ENCODE data around the gene SMARCD2.

SMARCD2 gene

GRCh38 chr17:63832455-63832854 lies 10.0 kb downstream of the SMARCD2 start:
- no peak for TF ChIP-seq SIN3A (IDR thresholded peaks at IDR 0.05; ENCODE audit: borderline replicate concordance, insufficient read depth, low read length)
- no peak for TF ChIP-seq REST (IDR thresholded peaks at IDR 0.05; ENCODE audit: insufficient read depth in 1 of 2, low read depth in 2 of 2, low read length in 2 of 2)
- TF ChIP-seq POLR2AphosphoS5 (IDR thresholded peaks at IDR 0.05; ENCODE audit: low read depth, low read length) = no peak
- TF ChIP-seq TAF1 (IDR thresholded peaks at IDR 0.05; ENCODE audit: borderline replicate concordance, insufficient read depth, low read length) = no peak
- no peak for TF ChIP-seq FOXP2 (optimal IDR thresholded peaks at IDR 0.05; ENCODE audit: borderline replicate concordance, extremely low read depth, extremely low read length, insufficient read depth)

- TF ChIP-seq SIN3A (IDR thresholded peaks at IDR 0.05; ENCODE audit: borderline replicate concordance, insufficient read depth, low read length) (no peak), POLR2AphosphoS5 (IDR thresholded peaks at IDR 0.05; ENCODE audit: low read depth, low read length) (no peak; the same call in 1 of the 2 replicates), TAF1 (IDR thresholded peaks at IDR 0.05; ENCODE audit: borderline replicate concordance, insufficient read depth, low read length) (no peak), REST (IDR thresholded peaks at IDR 0.05; ENCODE audit: insufficient read depth in 1 of 2, low read depth in 2 of 2, low read length in 2 of 2) (no peak), FOXP2 (optimal IDR thresholded peaks at IDR 0.05; ENCODE audit: borderline replicate concordance, extremely low read depth, extremely low read length, insufficient read depth) (no peak)
These were observed 10.5 kb downstream of the SMARCD2 start for GRCh38 chr17:63832014-63832413.

GRCh38 chr17:63831505-63831904 lies 11.0 kb downstream of the SMARCD2 start:
- TF ChIP-seq POLR2AphosphoS5 (IDR thresholded peaks at IDR 0.05; ENCODE audit: low read depth, low read length) = no peak
- TF ChIP-seq FOXP2 (optimal IDR thresholded peaks at IDR 0.05; ENCODE audit: borderline replicate concordance, extremely low read depth, extremely low read length, insufficient read depth) = no peak
- TF ChIP-seq TAF1 (IDR thresholded peaks at IDR 0.05; ENCODE audit: borderline replicate concordance, insufficient read depth, low read length) = no peak
- TF ChIP-seq SIN3A (IDR thresholded peaks at IDR 0.05; ENCODE audit: borderline replicate concordance, insufficient read depth, low read length) = no peak
- no peak for TF ChIP-seq REST (IDR thresholded peaks at IDR 0.05; ENCODE audit: insufficient read depth in 1 of 2, low read depth in 2 of 2, low read length in 2 of 2)

GRCh38 chr17:63830904-63831491 lies 11.5 kb downstream of the SMARCD2 start:
- TF ChIP-seq TAF1 (IDR thresholded peaks at IDR 0.05; ENCODE audit: borderline replicate concordance, insufficient read depth, low read length) = no peak
- TF ChIP-seq REST (IDR thresholded peaks at IDR 0.05; ENCODE audit: insufficient read depth in 1 of 2, low read depth in 2 of 2, low read length in 2 of 2) = no peak
- no peak for TF ChIP-seq FOXP2 (optimal IDR thresholded peaks at IDR 0.05; ENCODE audit: borderline replicate concordance, extremely low read depth, extremely low read length, insufficient read depth)
- no peak for TF ChIP-seq SIN3A (IDR thresholded peaks at IDR 0.05; ENCODE audit: borderline replicate concordance, insufficient read depth, low read length)
- TF ChIP-seq POLR2AphosphoS5 (IDR thresholded peaks at IDR 0.05; ENCODE audit: low read depth, low read length) = no peak
